ENCODE results near the gene CCDC121.

DNA sequence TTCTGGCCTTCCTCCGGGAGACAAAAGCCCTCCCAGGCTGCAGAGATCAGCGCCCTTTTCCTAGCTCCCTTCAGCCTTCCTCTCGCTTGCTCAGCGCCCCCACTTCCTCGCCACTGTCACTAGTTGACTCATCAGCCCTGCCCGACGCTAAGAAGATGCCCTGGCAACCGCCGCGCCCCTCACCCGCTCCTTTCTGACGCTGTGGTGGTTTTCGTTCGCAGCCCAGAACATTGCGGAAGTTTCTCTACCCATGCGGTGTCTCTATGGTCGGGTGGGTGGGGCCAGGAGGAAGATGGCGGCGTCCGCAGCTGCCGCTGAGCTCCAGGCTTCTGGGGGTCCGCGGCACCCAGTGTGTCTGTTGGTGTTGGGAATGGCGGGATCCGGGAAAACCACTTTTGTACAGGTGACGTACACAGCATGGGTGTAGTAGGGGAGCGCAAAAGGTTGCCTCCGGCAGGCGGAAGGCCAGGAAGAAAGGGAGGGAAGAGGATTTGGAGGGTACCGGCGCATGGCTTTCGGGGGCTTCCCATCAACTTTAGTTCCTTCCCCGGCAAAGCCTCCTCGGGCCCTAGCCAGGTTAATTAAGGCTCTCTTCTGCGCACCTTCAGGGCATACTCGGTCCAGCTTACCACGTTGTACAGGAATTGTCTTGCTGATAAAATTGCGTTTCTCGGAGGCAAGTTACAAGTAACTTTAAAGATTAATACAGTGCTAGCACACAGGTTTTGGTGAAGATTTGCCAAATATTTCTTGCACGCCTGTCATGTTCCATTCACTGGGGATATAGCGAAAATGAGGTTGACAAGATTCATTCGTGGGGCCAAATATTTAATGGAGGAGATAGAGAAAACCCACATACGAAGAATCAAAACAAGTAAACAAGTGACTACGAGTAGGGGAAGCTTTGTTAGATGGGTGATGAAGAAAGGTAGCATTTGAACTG, at the start of gene CCDC121, which contains the start of gene GPN1:
- TF ChIP-seq, protein P1, sequence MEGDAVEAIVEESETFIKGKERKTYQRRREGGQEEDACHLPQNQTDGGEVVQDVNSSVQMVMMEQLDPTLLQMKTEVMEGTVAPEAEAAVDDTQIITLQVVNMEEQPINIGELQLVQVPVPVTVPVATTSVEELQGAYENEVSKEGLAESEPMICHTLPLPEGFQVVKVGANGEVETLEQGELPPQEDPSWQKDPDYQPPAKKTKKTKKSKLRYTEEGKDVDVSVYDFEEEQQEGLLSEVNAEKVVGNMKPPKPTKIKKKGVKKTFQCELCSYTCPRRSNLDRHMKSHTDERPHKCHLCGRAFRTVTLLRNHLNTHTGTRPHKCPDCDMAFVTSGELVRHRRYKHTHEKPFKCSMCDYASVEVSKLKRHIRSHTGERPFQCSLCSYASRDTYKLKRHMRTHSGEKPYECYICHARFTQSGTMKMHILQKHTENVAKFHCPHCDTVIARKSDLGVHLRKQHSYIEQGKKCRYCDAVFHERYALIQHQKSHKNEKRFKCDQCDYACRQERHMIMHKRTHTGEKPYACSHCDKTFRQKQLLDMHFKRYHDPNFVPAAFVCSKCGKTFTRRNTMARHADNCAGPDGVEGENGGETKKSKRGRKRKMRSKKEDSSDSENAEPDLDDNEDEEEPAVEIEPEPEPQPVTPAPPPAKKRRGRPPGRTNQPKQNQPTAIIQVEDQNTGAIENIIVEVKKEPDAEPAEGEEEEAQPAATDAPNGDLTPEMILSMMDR (IDR thresholded peaks at IDR 0.05 in 2 of 3, conservative IDR thresholded peaks at IDR 0.05 in 1 of 3; ENCODE audit: insufficient read depth in 2 of 3, low read depth in 1 of 3, low read length in 3 of 3) = no peak
- TF ChIP-seq ZFP36 (IDR thresholded peaks at IDR 0.05; ENCODE audit: low read depth, low read length, partially characterized antibody) = no peak
- TF ChIP-seq CBFA2T3 (IDR thresholded peaks at IDR 0.05) = no peak
- TF ChIP-seq EP300 (IDR thresholded peaks at IDR 0.05; ENCODE audit: low read length) = no peak

Measured in K562 (cell line).